OCI-M1 (cell line): ENCODE measurements around the gene IPO9.

Experiments used
- DNase-seq: peaks from one replicate; lab custom pipeline; 2025; lab: John Stamatoyannopoulos, UW

The IPO9 gene

DNA sequence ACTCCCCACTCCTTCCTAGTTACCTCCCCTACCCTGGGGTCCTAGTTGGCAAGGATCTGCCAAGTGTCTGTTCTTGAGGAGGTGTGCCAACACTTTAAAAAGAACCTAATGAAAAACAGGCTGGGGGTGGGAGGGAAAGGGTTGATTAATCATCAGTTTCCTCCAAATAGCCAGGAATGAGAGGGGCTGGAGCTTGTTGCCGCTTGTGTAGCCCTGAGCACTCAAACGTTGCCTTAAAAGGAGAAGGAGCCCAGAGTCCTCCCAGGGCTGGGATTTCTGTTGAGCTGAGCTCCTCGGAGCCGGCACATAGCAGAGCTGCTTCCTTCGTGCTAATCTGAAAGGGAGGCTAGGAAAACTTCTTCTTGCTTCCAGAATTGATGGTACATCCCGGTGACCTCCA, 75.6 kb downstream of the IPO9 start:
- no peak for DNase-seq

DNA sequence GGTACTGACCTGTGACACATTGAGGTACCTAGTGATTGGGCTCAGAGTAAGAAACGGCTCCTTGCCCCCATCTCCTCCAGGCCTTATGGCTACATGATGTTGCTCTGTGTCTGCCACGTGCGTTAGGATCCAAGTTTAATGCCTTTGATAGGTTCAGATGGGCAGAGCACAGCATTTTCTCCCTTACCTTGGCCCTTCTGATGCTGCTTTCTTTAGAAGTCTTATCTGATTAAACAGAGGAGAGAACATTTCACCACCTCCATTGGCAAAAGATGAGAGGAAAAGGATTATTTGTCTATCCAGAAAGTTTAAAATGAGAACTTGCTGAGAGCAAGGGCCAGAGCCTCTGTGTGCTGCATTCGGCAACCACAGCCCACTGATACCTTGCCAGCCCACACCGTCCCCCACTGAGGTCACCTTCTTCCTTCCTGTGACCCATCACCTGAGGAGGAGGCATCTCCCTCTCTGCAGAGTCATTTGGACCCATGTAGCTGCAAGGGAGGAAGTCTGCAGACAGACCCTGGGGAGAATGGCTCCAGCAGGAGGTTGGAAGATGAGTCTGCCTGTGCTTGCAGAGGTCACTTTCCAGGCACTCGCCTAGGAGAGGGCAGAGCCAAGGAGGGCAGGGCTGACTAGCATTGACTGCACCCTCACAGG, 76.4 kb downstream of the IPO9 start:
- no peak for DNase-seq

- DNase-seq: no peak
Measured at GRCh38 chr1:201906336-201906735, 77.4 kb downstream of the IPO9 start.

DNA sequence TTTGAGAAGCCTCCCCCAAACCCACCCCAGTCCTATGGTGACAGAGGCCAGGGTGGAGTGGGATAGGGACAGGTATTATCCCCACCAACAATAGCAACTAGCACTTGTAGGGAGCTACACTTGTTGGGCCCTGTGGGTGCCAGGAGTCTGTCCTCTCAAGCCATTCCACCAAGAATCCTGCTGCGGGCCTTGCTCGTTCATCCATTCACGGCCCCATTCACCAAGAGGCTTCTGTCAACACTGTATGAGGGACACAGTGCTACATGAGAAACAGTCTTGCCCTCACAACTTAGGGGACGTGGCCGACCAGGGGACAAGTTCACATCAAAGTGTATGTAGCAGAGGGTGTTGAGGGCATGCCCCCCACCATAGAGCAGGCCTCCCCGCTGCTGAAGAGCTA, 78.7 kb downstream of the IPO9 start:
- DNase-seq: no peak

DNA sequence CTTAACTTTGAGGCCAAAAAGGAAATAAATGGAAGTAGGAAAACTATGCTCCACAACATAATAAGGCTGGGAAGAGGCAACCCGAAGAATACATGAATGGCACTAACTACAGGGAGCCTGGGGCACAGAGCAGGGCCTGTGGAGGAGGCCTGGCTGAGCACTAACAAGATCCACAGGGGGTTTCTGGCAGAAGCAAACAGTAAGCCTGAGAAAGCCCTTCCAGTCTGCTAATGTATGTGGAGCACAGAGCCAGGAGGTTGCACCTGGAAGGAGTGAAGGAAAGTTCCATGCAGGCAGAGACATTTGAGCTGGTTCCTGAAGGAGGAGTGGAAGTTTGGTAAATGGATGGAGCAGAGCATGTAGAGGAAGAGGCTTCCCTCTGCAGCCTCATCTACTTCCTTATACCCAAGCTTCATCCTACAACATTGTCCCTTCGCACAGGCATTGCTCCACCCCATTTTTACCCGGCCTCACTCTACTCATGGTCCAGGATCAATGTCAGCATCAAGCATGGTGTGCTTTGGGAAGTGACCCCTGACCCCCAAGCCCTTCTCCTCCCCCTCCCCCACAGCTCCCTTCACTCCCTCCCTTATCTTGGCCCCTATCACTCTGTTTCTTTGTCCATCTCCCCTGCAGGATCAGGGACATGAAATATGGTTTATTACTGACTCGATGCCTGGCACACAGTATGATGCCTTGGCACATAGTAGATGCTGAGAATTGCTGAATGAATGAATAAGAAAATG, 83.0 kb downstream of the IPO9 start:
- no peak for DNase-seq

- no peak for DNase-seq
Measured at GRCh38 chr1:201912832-201913231, 83.9 kb downstream of the IPO9 start.

- no peak for DNase-seq
Measured at GRCh38 chr1:201914456-201915235, 85.7 kb downstream of the IPO9 start.

GRCh38 chr1:201916649-201917249, 87.8 kb downstream of the IPO9 start:
- DNase-seq: peak; percentile 55

- no peak for DNase-seq
Measured at GRCh38 chr1:201917362-201918033, 88.5 kb downstream of the IPO9 start.

- no peak for DNase-seq
Measured at GRCh38 chr1:201918343-201918742, 89.4 kb downstream of the IPO9 start.

- DNase-seq: no peak
Measured at GRCh38 chr1:201921952-201922558, 93.1 kb downstream of the IPO9 start.

DNA sequence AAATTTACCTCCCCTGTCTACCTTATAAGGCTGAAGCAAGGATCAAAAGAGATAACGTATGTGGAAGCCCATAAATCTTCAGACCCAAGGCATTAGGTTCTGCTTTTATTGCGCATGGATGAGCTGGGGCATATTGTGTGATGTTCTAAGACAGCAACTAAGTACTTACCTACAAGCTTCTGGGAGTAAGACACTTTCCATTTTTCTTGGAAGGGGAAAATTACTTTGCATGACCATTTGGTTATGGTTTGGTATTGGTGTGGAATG, 96.3 kb downstream of the IPO9 start:
- DNase-seq: no peak

GRCh38 chr1:201925981-201926645, 97.2 kb downstream of the IPO9 start:
- DNase-seq: no peak

GRCh38 chr1:201928266-201928665, 99.3 kb downstream of the IPO9 start:
- no peak for DNase-seq

DNA sequence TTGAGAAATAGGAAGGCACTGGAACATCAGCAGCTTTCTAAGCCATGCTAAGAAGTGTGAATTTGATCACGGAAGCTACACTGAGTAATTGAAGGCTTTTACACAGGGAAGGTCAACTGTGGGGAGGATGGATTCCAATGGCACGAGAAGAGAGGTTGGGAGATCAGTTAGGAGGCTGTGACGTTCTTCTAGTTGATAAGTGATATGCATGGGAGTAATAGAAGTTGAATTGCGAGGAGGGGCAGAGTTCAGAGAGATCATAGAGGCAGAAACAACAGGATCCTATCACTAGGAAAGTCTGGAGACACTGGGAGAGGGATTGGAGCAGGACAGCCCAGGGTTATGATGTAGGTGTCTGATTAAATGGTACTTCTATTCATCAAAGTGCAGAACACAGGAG, 101.2 kb downstream of the IPO9 start:
- no peak for DNase-seq

- no peak for DNase-seq
Measured at GRCh38 chr1:201930803-201931202, 101.8 kb downstream of the IPO9 start.
